ENCODE results near the gene METAP1.
"Not testable (repeated sequence)": the region's sequence is repeated elsewhere in the genome, so short reads cannot be mapped to it uniquely, and the experiment has no call there.

Gene METAP1

DNA sequence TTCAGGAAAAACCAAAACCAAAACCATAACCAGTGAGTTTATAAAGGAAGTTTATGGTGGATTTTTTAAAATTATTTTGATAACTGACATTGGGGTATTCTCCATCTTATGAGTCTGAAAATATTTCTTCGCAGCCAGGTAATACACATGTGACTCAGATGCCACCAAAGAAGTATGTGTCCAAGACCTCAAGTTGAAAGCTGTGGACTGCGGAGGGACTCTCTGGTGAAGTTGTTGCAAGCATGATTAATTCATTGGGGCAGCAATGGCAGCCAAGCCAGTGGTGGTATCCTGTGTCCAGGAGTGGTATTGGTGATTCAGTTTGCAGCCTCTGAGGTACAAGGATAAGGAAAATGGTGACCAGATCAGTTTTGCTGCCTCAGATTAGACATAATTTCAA is 107.1 kb downstream of the METAP1 start:
- no peak for DNase-seq

GRCh38 chr4:99103166-99103565 is 107.6 kb downstream of the METAP1 start:
- no peak for DNase-seq

- DNase-seq: no peak
Observed at GRCh38 chr4:99104153-99104552, 108.6 kb downstream of the METAP1 start.

DNA sequence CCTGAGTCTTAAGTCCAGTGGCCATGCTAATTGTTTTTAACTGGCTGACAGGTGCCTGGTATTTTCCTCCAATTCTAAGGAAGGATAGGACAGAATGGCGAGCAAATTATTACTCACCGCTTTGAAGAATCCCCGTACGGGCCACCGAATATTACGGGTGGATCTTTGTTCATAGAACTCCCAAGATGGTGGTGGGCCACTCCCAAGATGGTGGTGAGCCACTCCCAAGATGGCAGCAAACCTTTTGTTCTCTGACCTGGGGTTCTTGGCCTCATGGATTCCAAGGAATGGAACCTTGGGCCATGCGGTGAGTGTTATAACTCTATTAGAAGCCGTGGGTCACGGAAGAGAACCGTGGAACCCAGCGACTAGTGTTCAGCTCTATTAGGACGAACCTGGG is 113.8 kb downstream of the METAP1 start:
- not testable (repeated sequence) for DNase-seq

Data from activated CD4-positive, CD25-positive, alpha-beta regulatory T cell (primary cell).